Endodermal cell (in vitro differentiated cells): Measurements from ENCODE around the gene VKORC1. TPM values are rescaled to one million over a fixed set of nuclear protein-coding genes. Genes with fewer than 3 reads are reported as not detected.

Source experiments
- DNase-seq: peaks from one replicate; pipeline ENCODE4 v3.0.0-alpha.2; 2017
- H3K27ac ChIP-seq: 2 replicates; pipeline ENCODE4 v1.5.1; 2013; ENCODE audit warnings: mild to moderate bottlenecking, low read depth, low read length, moderate library complexity
- H3K27me3 ChIP-seq: 2 replicates; pipeline ENCODE4 v1.6.1; 2013; ENCODE audit warnings: mild to moderate bottlenecking, low read length, moderate library complexity; ENCODE audit not compliant: insufficient read depth, control insufficient read depth, poor library complexity, severe bottlenecking
- H3K36me3 ChIP-seq: 2 replicates; pipeline ENCODE4 v1.7.0; 2013; ENCODE audit warnings: mild to moderate bottlenecking, low read length, moderate library complexity; ENCODE audit not compliant: control insufficient read depth, insufficient read depth
- H3K4me1 ChIP-seq: one replicate; pipeline ENCODE4 v1.7.0; 2013; ENCODE audit warnings: low read length; ENCODE audit not compliant: control insufficient read depth, insufficient read depth
- H3K4me3 ChIP-seq: 2 replicates; pipeline ENCODE4 v1.5.1; 2013; ENCODE audit warnings: mild to moderate bottlenecking, low read length, moderate library complexity
- H3K9ac ChIP-seq: 2 replicates; pipeline ENCODE4 v1.6.1; 2013; ENCODE audit warnings: mild to moderate bottlenecking, low read length, moderate library complexity; ENCODE audit not compliant: poor library complexity, severe bottlenecking; ENCODE audit errors: extremely low read depth
- H3K9me3 ChIP-seq: 2 replicates; pipeline ENCODE4 v1.6.1; 2013; ENCODE audit warnings: mild to moderate bottlenecking, low read length, moderate library complexity; ENCODE audit not compliant: control insufficient read depth
- H3K27ac Mint-ChIP-seq: 2 replicates; pipeline ENCODE4 v1.8.0; 2020; ENCODE audit warnings: mixed read lengths
- H3K27me3 Mint-ChIP-seq: 2 replicates; pipeline ENCODE4 v1.8.0; 2021; ENCODE audit warnings: mild to moderate bottlenecking, mixed read lengths; ENCODE audit not compliant: insufficient read depth
- H3K36me3 Mint-ChIP-seq: 2 replicates; pipeline ENCODE4 v1.8.0; 2020; ENCODE audit warnings: low read depth, mixed read lengths
- H3K4me1 Mint-ChIP-seq: 2 replicates; pipeline ENCODE4 v1.8.0; 2020; ENCODE audit warnings: mixed read lengths
- H3K4me3 Mint-ChIP-seq: 2 replicates; pipeline ENCODE4 v1.8.0; 2020; ENCODE audit warnings: mild to moderate bottlenecking, moderate library complexity, mixed read lengths
- H3K9me3 Mint-ChIP-seq: 2 replicates; pipeline ENCODE4 v1.8.0; 2020; ENCODE audit warnings: mild to moderate bottlenecking, mixed read lengths
- WGBS, 2 experiments: methylation state at CpG; one replicate each; pipeline versions ENCODE4 v1.1.5 to v1.1.7; 2013; ENCODE audit warnings: missing lambda C conversion rate in 2 of 2, mixed read lengths in 1 of 2; ENCODE audit not compliant: insufficient coverage in 1 of 2, insufficient read length in 1 of 2; 5-methylcytosine and 5-hydroxymethylcytosine counted together
- total RNA-seq, 2 donors: library from RNA; stranded (reverse); fragmentation: NEBNext Ultra II Directional in 1 of 2; extraction: Animal tissue kit (Norgen Biotek cat#: 25700) in 1 of 2; gene quantifications; 2 replicates in 1 of 2; 3 replicates in 1 of 2; pipeline ENCODE4 v1.2.1, GENCODE V29; 2021
- TF ChIP-seq, protein P1 (sequence below): fragments of 200-600 bp; sonication (generic); conservative IDR thresholded peaks from 2 replicates; pipeline ENCODE4 v1.5.0; 2021; ENCODE audit warnings: antibody characterized with exemption, mild to moderate bottlenecking

The VKORC1 gene
- total RNA-seq, 2 donors from 2014 or later, result 53.7 to 63.0 TPM

GRCh38 chr16:31067342-31067741 is 27.3 kb downstream of the VKORC1 start:
- H3K4me3 Mint-ChIP-seq, result no peak overlapping the region
- Histone ChIP-seq H3K9ac (no peak overlapping the region), H3K4me3 (no peak overlapping the region), H3K27me3 (peaks cover 9% of the 10 kb centered on the region), H3K27ac (no peak overlapping the region), H3K9me3 (no peaks in the 10 kb centered on the region), H3K4me1 (peaks cover 5% of the 10 kb centered on the region), H3K36me3 (peaks cover 18% of the 10 kb centered on the region)
- peaks cover 28% of the 10 kb centered on the region for H3K36me3 Mint-ChIP-seq
- TF ChIP-seq, protein P1, sequence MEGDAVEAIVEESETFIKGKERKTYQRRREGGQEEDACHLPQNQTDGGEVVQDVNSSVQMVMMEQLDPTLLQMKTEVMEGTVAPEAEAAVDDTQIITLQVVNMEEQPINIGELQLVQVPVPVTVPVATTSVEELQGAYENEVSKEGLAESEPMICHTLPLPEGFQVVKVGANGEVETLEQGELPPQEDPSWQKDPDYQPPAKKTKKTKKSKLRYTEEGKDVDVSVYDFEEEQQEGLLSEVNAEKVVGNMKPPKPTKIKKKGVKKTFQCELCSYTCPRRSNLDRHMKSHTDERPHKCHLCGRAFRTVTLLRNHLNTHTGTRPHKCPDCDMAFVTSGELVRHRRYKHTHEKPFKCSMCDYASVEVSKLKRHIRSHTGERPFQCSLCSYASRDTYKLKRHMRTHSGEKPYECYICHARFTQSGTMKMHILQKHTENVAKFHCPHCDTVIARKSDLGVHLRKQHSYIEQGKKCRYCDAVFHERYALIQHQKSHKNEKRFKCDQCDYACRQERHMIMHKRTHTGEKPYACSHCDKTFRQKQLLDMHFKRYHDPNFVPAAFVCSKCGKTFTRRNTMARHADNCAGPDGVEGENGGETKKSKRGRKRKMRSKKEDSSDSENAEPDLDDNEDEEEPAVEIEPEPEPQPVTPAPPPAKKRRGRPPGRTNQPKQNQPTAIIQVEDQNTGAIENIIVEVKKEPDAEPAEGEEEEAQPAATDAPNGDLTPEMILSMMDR, result no peak
- H3K4me1 Mint-ChIP-seq, result peaks cover 11% of the 10 kb centered on the region
- no peaks in the 10 kb centered on the region for H3K9me3 Mint-ChIP-seq
- H3K27me3 Mint-ChIP-seq, result peaks cover 6% of the 10 kb centered on the region
- H3K27ac Mint-ChIP-seq, result no peak overlapping the region
- DNase-seq, result no peak
- 98% methylated on average over 3 of the region's 3 CpGs; no CpG with 5 or more reads in 1 of the 2 experiments for WGBS, 2 experiments

GRCh38 chr16:31064882-31065461 is 29.6 kb downstream of the VKORC1 start:
- Mint-ChIP-seq H3K27ac (no peak overlapping the region), H3K36me3 (peaks cover 46% of the 10 kb centered on the region), H3K9me3 (no peaks in the 10 kb centered on the region), H3K4me3 (no peak overlapping the region), H3K4me1 (peaks cover 4% of the 10 kb centered on the region), H3K27me3 (peaks cover 6% of the 10 kb centered on the region)
- peaks cover 26% of the 10 kb centered on the region for H3K36me3 ChIP-seq
- no peak overlapping the region for H3K4me3 ChIP-seq
- peaks cover 9% of the 10 kb centered on the region for H3K27me3 ChIP-seq
- peak overlapping the region; percentile 14 for H3K27ac ChIP-seq
- H3K9me3 ChIP-seq, result no peaks in the 10 kb centered on the region
- H3K9ac ChIP-seq, result no peak overlapping the region
- DNase-seq, result no peak
- TF ChIP-seq, protein P1, result no peak
- peaks cover 5% of the 10 kb centered on the region for H3K4me1 ChIP-seq
- 89 to 94% methylated on average over 3 to 4 of the region's 4 CpGs for WGBS, 2 experiments

DNA sequence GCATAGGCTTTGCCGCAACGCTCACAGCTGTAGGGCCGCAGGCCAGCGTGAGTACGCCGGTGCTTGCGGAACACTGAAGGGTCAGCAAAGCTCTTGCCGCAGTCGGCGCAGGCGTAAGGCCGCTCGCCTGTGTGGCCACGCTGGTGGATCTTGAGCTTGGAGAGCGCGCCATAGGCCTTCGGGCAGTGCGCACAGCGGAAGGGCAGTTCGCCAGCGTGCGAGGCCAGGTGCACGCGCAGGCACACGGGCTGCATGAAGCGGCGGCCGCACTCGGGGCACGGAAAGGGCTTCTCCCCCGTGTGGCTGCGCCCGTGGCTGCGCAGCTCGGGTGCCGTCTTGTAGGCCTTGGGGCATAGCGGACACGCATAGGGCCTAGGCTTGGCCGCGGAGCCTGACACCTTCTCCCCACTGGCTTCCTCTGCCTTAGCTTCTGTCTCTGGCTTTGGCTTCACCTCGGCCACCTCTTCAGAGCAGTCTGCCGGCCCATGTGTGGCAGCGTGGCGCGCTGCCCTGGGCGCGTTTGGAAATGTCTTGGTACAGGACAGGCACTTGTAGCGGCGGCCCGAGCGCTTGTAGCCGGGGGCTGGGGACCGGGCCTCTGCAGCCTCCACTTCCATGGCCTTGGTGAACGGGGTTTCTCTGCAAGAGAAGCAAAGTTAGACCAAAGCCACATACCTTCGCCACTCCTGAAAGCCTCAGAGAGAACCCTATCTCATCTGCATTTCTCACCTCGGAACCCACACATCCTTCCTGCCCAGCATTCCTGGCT is 30.6 kb downstream of the VKORC1 start:
- no peaks in the 10 kb centered on the region for H3K9me3 ChIP-seq
- Mint-ChIP-seq H3K27ac (no peak overlapping the region), H3K4me1 (peaks cover 4% of the 10 kb centered on the region), H3K4me3 (no peak overlapping the region), H3K27me3 (peaks cover 6% of the 10 kb centered on the region), H3K9me3 (no peaks in the 10 kb centered on the region), H3K36me3 (peaks cover 51% of the 10 kb centered on the region)
- no peak overlapping the region for H3K9ac ChIP-seq
- H3K27me3 ChIP-seq, result peaks cover 9% of the 10 kb centered on the region
- H3K4me1 ChIP-seq, result peaks cover 5% of the 10 kb centered on the region
- no peak for DNase-seq
- no peak overlapping the region for H3K4me3 ChIP-seq
- TF ChIP-seq, protein P1, result no peak
- peaks cover 28% of the 10 kb centered on the region for H3K36me3 ChIP-seq
- H3K27ac ChIP-seq, result no peak overlapping the region
- 97% methylated on average over 46 to 56 of the region's 56 CpGs for WGBS, 2 experiments
